Naive B cell (primary cell): ENCODE measurements around the gene GSG1L. TPM values are rescaled to one million over a fixed set of nuclear protein-coding genes. Genes with fewer than 3 reads are reported as not detected.

ENCODE experiments used
- ATAC-seq, 2 donors: fragments of 150-1000 bp; cut with Tn5 transposase; 2 replicates each; pipeline ENCODE4 v1.10.0; 2021; ENCODE audit warnings: low read depth in 2 of 2, mild to moderate bottlenecking in 2 of 2, moderate library complexity in 2 of 2
- DNase-seq: peaks from one replicate; pipeline ENCODE4 v3.0.0; 2022
- H3K27ac Mint-ChIP-seq, 6 donors: one replicate each; pipeline ENCODE4 v1.8.0; 2020 to 2022; ENCODE audit warnings: mild to moderate bottlenecking in 6 of 6, mixed read lengths in 6 of 6, moderate library complexity in 5 of 6, inconsistent platforms in 2 of 6
- H3K27me3 Mint-ChIP-seq, 3 donors: one replicate each; pipeline ENCODE4 v1.8.0; 2021 to 2022; ENCODE audit warnings: mixed read lengths in 3 of 3, mild to moderate bottlenecking in 1 of 3
- H3K36me3 Mint-ChIP-seq, 2 donors: one replicate each; pipeline ENCODE4 v1.8.0; 2020 to 2022; ENCODE audit warnings: mixed read lengths in 2 of 2, inconsistent platforms in 1 of 2, mild to moderate bottlenecking in 1 of 2
- H3K4me1 Mint-ChIP-seq, 3 donors: one replicate each; pipeline ENCODE4 v1.8.0; 2020 to 2022; ENCODE audit warnings: mixed read lengths in 3 of 3, inconsistent platforms in 1 of 3, mild to moderate bottlenecking in 1 of 3, moderate library complexity in 1 of 3
- H3K4me3 Mint-ChIP-seq, 8 donors: one replicate each; pipeline ENCODE4 v1.8.0; 2020 to 2022; ENCODE audit warnings: mild to moderate bottlenecking in 8 of 8, mixed read lengths in 8 of 8, moderate library complexity in 8 of 8, inconsistent platforms in 2 of 8
- H3K9me3 Mint-ChIP-seq, 7 donors: one replicate each; pipeline ENCODE4 v1.8.0; 2020 to 2022; ENCODE audit warnings: mixed read lengths in 7 of 7, mild to moderate bottlenecking in 5 of 7, inconsistent platforms in 2 of 7, moderate library complexity in 1 of 7
- polyA plus RNA-seq, 6 donors: library from polyadenylated mRNA; unstranded; fragments of 300-500 nt; fragmentation: Illumina TruSeq; gene quantifications; one replicate each; pipeline ENCODE4 v1.2.3, GENCODE V29; 2021; ENCODE audit warnings: low read depth in 6 of 6

GSG1L gene
- polyA plus RNA-seq, 6 donors from 2014 or later, result not detected

- H3K9me3 Mint-ChIP-seq, result peaks cover 2 to 21% (median 5%) of the 10 kb centered on the region in 7 donors
- no peak overlapping the region for H3K27ac Mint-ChIP-seq
- H3K36me3 Mint-ChIP-seq, result peaks cover 0 to 5% of the 10 kb centered on the region in 2 donors
- no peaks in the 10 kb centered on the region for H3K4me1 Mint-ChIP-seq
- H3K4me3 Mint-ChIP-seq, result no peak overlapping the region
- H3K27me3 Mint-ChIP-seq, result peaks cover 16 to 40% (median 38%) of the 10 kb centered on the region in 3 donors
- DNase-seq, result no peak
- ATAC-seq, result no peak
Measured at GRCh38 chr16:28013392-28013791, 50.1 kb downstream of the GSG1L start.

- ATAC-seq, result no peak
- H3K27me3 Mint-ChIP-seq, result peaks cover 17 to 40% (median 38%) of the 10 kb centered on the region in 3 donors
- H3K27ac Mint-ChIP-seq, result no peak overlapping the region
- DNase-seq, result no peak
- H3K9me3 Mint-ChIP-seq, result peaks cover 0 to 8% (median 2%) of the 10 kb centered on the region in 7 donors
- H3K36me3 Mint-ChIP-seq, result peaks cover 0 to 5% of the 10 kb centered on the region in 2 donors
- no peak overlapping the region for H3K4me3 Mint-ChIP-seq
- H3K4me1 Mint-ChIP-seq, result no peaks in the 10 kb centered on the region
Measured at GRCh38 chr16:28011971-28012445, 51.5 kb downstream of the GSG1L start.

DNA sequence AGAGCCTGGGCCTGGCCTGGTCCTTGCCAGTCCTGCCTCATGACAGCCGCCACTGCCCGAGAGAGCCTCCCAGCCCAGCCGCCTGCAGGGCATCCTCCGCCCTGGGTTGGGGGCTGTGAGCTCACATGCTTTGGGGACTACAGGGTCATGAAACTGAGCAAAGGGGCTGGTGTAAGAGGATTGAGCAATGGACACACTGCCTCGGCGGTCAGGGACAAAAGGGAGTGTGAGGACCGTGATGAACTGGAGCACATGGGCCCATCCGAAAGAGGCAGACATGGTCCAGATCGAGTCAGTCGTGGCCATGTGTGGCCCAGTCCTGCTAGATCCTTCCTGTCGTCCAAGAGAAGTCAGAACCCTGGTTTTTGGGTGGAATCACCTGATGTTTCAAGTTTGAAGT is 52.3 kb downstream of the GSG1L start:
- Mint-ChIP-seq H3K4me1 (no peaks in the 10 kb centered on the region), H3K4me3 (no peak overlapping the region), H3K9me3 (peaks cover 0 to 8% (median 2%) of the 10 kb centered on the region in 7 donors), H3K27me3 (peaks cover 13 to 40% (median 30%) of the 10 kb centered on the region in 3 donors), H3K36me3 (peaks cover 0 to 5% of the 10 kb centered on the region in 2 donors), H3K27ac (no peak overlapping the region)
- ATAC-seq, result no peak
- DNase-seq, result no peak

DNA sequence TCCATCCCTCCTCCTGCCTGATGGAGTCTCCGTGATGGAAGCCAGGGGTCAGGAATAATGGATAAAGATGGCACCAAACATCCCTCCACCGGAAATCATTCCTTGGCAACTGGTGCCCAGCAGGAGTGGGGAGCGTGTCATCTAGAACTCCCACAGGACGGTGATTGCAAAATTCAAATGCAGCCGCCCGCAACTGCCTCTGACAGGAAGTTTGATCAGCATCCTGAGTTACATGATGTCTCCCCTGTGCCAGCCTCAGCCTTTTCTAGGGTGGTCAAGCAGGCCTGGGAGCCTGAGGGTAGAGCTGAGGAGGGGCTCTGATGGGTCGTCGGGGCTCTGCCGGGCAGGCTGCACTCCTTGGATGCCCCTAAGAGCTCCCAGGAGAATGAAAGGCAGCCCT is 52.8 kb downstream of the GSG1L start:
- Mint-ChIP-seq H3K27me3 (peaks cover 13 to 38% (median 27%) of the 10 kb centered on the region in 3 donors), H3K27ac (no peak overlapping the region), H3K9me3 (peaks cover 0 to 8% (median 2%) of the 10 kb centered on the region in 7 donors), H3K4me3 (no peak overlapping the region), H3K36me3 (peaks cover 0 to 5% of the 10 kb centered on the region in 2 donors), H3K4me1 (no peaks in the 10 kb centered on the region)
- no peak for DNase-seq
- ATAC-seq, result no peak

- Mint-ChIP-seq H3K36me3 (peaks cover 0 to 5% of the 10 kb centered on the region in 2 donors), H3K27ac (no peak overlapping the region), H3K4me3 (no peak overlapping the region), H3K4me1 (no peaks in the 10 kb centered on the region), H3K9me3 (peaks cover 0 to 8% (median 2%) of the 10 kb centered on the region in 7 donors), H3K27me3 (peaks cover 10 to 32% (median 27%) of the 10 kb centered on the region in 3 donors)
- DNase-seq (no peak), ATAC-seq (no peak)
Measured at GRCh38 chr16:28009586-28010373, 53.7 kb downstream of the GSG1L start.

GRCh38 chr16:28003923-28004322 is 59.6 kb downstream of the GSG1L start:
- no peaks in the 10 kb centered on the region for H3K36me3 Mint-ChIP-seq

DNA sequence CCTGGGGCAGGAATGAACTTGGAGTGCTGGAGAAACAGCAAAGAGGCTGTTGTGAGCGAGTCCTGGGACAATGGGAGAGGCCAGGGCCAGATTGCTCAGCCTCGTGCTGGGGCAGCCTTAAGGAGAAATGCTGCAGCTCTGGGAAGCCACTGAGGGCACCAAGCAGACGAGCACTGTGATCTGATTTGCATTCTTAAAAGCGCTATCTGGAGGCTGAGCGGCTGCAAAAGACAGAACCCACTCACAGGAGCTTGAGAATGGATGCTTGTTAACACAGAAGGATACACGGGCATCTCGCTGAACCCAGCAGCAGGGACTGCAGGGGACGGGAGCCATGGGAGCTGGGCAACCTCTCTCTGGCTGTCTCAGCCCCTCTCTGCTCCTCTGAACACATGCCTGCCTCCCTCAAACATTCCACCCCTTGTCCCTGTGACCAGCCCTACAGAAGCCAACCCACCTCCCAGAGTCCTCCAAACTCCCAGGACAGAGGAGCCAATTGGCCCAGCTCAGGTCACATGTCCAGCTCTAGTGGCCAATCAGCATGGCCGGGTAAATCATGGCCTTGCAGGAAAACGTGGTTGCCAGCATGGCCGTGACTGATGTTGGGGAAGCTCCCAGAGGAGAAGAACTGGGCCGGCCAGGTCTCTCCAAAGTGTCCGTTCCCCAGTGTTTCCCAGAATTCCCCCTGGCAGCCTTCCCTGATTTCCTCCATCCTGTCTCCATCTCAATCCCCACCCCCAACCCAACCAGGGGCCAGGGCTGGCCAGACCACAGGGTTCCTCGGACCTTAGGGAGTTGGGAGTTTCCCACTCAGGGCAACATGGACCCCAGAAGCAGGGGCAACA is 60.3 kb downstream of the GSG1L start:
- Mint-ChIP-seq H3K4me3 (no peak overlapping the region), H3K36me3 (peaks cover 0 to under 1% of the 10 kb centered on the region in 2 donors), H3K4me1 (no peaks in the 10 kb centered on the region), H3K9me3 (peaks cover 0 to 3% (median 0%) of the 10 kb centered on the region in 7 donors), H3K27me3 (peaks cover 5 to 16% (median 10%) of the 10 kb centered on the region in 3 donors), H3K27ac (no peak overlapping the region)
- DNase-seq (no peak), ATAC-seq (no peak)

More at GRCh38 chr16:28003923-28004322, 59.6 kb downstream of the GSG1L start:
- peaks cover 4 to 14% (median 6%) of the 10 kb centered on the region in 3 donors for H3K27me3 Mint-ChIP-seq
- no peak overlapping the region for H3K27ac Mint-ChIP-seq
- peaks cover 0 to 4% (median 0%) of the 10 kb centered on the region in 7 donors for H3K9me3 Mint-ChIP-seq
- no peak for DNase-seq
- no peak for ATAC-seq
- H3K4me3 Mint-ChIP-seq, result no peak overlapping the region
- no peaks in the 10 kb centered on the region for H3K4me1 Mint-ChIP-seq

GRCh38 chr16:28001642-28002041 is 61.9 kb downstream of the GSG1L start:
- H3K27me3 Mint-ChIP-seq, result peaks cover 3 to 16% (median 14%) of the 10 kb centered on the region in 3 donors

GRCh38 chr16:28001184-28001583 is 62.3 kb downstream of the GSG1L start:
- H3K9me3 Mint-ChIP-seq, result peaks cover 0 to 3% (median 0%) of the 10 kb centered on the region in 7 donors
- peaks cover 0 to 4% of the 10 kb centered on the region in 2 donors for H3K36me3 Mint-ChIP-seq
- H3K4me1 Mint-ChIP-seq, result no peaks in the 10 kb centered on the region
- H3K27ac Mint-ChIP-seq, result no peak overlapping the region
- DNase-seq (no peak), ATAC-seq (no peak)
- H3K27me3 Mint-ChIP-seq, result peaks cover 3 to 18% (median 14%) of the 10 kb centered on the region in 3 donors
- no peak overlapping the region for H3K4me3 Mint-ChIP-seq

More at GRCh38 chr16:28001642-28002041, 61.9 kb downstream of the GSG1L start:
- Mint-ChIP-seq H3K9me3 (peaks cover 0 to 3% (median 0%) of the 10 kb centered on the region in 7 donors), H3K36me3 (peaks cover 0 to 4% of the 10 kb centered on the region in 2 donors), H3K4me3 (no peak overlapping the region), H3K4me1 (no peaks in the 10 kb centered on the region), H3K27ac (no peak overlapping the region)
- no peak for DNase-seq
- no peak for ATAC-seq

- Mint-ChIP-seq H3K36me3 (peaks cover 0 to 4% of the 10 kb centered on the region in 2 donors), H3K27ac (peak overlapping the region in 1 of 6 donors; percentile 12), H3K9me3 (peaks cover 0 to 3% (median 0%) of the 10 kb centered on the region in 7 donors), H3K27me3 (peaks cover 3 to 24% (median 14%) of the 10 kb centered on the region in 3 donors), H3K4me3 (no peak overlapping the region), H3K4me1 (no peaks in the 10 kb centered on the region)
- ATAC-seq, result no peak
- no peak for DNase-seq
Measured at GRCh38 chr16:28000314-28001169, 63.0 kb downstream of the GSG1L start.

GRCh38 chr16:27999687-28000086 is 63.8 kb downstream of the GSG1L start:
- DNase-seq (no peak), ATAC-seq (no peak)
- Mint-ChIP-seq H3K27ac (no peak overlapping the region), H3K4me1 (no peaks in the 10 kb centered on the region), H3K9me3 (peaks cover 0 to 3% (median 0%) of the 10 kb centered on the region in 7 donors), H3K36me3 (peaks cover 0 to 4% of the 10 kb centered on the region in 2 donors), H3K27me3 (peaks cover 3 to 24% (median 14%) of the 10 kb centered on the region in 3 donors), H3K4me3 (no peak overlapping the region)

- no peak overlapping the region for H3K4me3 Mint-ChIP-seq
Measured at GRCh38 chr16:27995378-27995777, 68.1 kb downstream of the GSG1L start.

More at GRCh38 chr16:27995378-27995777, 68.1 kb downstream of the GSG1L start:
- no peak for DNase-seq
- Mint-ChIP-seq H3K9me3 (peaks cover 4 to 26% (median 5%) of the 10 kb centered on the region in 7 donors), H3K4me1 (no peaks in the 10 kb centered on the region), H3K36me3 (peaks cover 4 to 7% of the 10 kb centered on the region in 2 donors), H3K27ac (peak overlapping the region in 2 of 6 donors; percentile 6 to 42), H3K27me3 (peaks cover 3 to 16% (median 9%) of the 10 kb centered on the region in 3 donors)
- ATAC-seq, result no peak
